DLD1 (cell line): ENCODE measurements around the gene KRCC1.

ENCODE experiments used
- in situ Hi-C: cut with HindIII; loops from 2 replicates; pipeline ENCODE4 v1.10.0; 2017; ENCODE audit warnings: low sequenced_read_pairs

KRCC1 gene

GRCh38 chr2:88077080-88077479 is 21.5 kb upstream of the KRCC1 start:
- in situ Hi-C loops, result no loop called here

DNA sequence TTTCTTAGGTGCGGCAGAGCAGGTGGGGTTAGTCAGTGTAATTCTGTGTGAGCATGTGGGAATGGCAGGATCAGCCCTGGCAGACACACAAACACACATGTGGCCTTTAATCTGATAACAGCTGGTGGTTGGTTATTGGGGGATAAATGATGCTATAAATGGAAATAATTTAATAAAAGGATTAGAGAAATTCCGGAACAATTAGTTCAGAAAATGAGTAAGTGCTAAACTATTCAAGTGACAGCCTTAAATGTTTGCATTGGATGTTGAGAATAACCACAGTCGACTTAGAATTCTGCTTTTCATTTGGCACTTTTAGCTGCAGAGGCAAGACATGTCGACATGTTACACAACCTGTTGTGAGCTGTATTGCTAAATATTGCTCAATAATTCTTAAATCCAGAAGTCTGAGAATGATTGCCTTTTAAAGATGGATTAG is 19.3 kb upstream of the KRCC1 start:
- in situ Hi-C loops, result no loop called here

DNA sequence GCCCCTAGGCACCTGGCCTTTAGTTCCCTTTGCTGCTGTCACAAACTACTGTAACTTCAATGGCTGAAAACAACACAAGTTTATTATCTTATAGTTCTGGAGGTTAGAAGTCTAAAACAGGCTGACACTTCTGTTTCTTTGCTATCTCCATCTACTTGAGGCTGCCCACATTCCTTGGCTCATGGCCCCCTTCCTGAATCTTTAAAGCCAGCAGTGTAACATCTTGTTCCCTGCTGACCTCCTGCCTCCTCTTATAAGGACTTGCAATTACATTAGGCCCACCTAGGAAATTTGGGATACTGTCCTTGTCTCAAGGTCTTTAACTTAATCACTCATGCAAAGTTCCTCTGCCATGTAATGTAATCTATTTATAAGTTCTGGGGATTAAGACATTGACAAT is 18.6 kb upstream of the KRCC1 start:
- in situ Hi-C loops, result no loop called here

- in situ Hi-C loops, result no loop called here
Measured at GRCh38 chr2:88071365-88071764, 15.8 kb upstream of the KRCC1 start.

- in situ Hi-C loops, result no loop called here
Measured at GRCh38 chr2:88070055-88070454, 14.5 kb upstream of the KRCC1 start.

DNA sequence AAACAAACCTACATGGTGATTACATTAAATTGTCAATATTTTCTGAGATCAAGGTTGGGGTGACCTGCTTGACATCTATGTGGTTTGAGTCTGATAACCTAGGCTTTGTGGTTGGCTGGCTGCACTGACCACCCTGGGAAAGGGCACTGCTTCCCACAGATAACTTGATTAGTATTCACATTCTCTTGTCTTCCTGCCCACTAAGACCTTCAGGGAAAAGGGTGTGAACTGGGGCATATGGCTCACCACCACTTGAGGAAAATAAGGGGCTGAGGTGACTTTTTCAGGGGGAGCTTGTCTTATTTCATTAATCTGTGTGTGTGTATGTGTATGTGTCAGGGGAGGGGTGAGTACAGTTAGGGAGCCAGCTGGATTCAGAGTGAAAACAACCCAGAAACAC is 13.5 kb upstream of the KRCC1 start:
- in situ Hi-C loops, result no loop called here

- in situ Hi-C loops, result no loop called here
Measured at GRCh38 chr2:88068044-88068443, 12.5 kb upstream of the KRCC1 start.

- in situ Hi-C loops, result no loop called here
Measured at GRCh38 chr2:88067598-88067997, 12.0 kb upstream of the KRCC1 start, which contains the start of gene SMYD1. Gene SMYD1, plus strand, starts transcription at chr2:88067825. Its CDS starts 40 bp downstream, at chr2:88067865.

GRCh38 chr2:88067189-88067588 is 11.6 kb upstream of the KRCC1 start:
- in situ Hi-C loops, result no loop called here

GRCh38 chr2:88066543-88066942 is 11.0 kb upstream of the KRCC1 start:
- in situ Hi-C loops, result no loop called here

- in situ Hi-C loops, result no loop called here
Measured at GRCh38 chr2:88061295-88061694, 5.7 kb upstream of the KRCC1 start.

GRCh38 chr2:88060907-88061275 is 5.3 kb upstream of the KRCC1 start:
- in situ Hi-C loops, result no loop called here

GRCh38 chr2:88059979-88060906 is 4.7 kb upstream of the KRCC1 start:
- in situ Hi-C loops, result no loop called here

GRCh38 chr2:88058191-88058590 is 2.6 kb upstream of the KRCC1 start:
- in situ Hi-C loops, result no loop called here

DNA sequence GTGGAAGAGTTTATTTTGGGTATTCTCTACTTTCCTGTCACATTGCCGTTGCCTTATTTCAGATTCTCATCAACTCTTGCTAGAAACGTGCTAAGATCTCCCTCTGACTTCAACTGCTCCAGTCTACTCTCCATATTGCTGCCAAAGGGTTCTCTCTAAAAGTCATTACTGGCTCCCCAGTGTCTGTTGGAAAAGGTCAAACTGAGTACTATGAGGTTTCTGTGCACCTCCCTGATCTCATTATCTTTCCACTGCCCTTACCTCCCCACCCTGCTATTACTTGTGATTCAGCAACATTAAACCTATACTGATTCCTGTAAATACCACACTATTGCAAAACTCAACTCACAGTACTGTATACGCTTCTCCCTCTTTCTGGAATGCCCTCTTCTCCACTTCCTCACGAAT is 1.9 kb upstream of the KRCC1 start:
- in situ Hi-C loops, result no loop called here

DNA sequence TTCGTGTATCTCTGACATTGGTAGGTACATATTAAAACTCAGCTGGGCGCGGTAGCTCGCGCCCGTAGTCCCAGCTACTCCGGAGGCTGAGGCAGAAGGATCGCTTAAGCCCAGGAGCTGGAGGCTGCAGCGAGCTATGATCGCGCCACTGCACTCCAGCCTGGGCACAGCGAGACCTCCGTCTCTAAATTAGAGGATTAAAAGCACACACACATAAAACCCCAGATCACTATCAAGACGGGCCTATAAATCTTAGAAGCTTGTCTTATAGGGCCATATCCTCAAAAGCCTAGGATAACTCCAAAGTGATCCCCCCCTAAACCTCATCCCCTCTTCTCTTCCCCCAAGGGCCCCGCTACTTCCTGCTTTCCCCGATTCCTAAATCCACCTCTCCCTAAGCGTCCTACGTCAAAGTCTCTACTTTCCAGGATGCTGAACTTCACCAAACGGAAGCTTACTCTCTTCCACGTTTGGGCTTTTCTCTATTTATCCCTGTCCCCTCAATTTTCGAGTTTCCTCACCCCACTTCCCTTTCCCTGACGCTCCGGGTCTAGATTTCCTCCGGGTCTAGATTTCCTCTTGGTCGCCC is 707 bp downstream of the KRCC1 start:
- in situ Hi-C loops, result no loop called here

- in situ Hi-C loops, result no loop called here
Measured at GRCh38 chr2:88053934-88054781, 1.4 kb downstream of the KRCC1 start.

GRCh38 chr2:88053296-88053695 is 2.3 kb downstream of the KRCC1 start:
- in situ Hi-C loops, result no loop called here

DNA sequence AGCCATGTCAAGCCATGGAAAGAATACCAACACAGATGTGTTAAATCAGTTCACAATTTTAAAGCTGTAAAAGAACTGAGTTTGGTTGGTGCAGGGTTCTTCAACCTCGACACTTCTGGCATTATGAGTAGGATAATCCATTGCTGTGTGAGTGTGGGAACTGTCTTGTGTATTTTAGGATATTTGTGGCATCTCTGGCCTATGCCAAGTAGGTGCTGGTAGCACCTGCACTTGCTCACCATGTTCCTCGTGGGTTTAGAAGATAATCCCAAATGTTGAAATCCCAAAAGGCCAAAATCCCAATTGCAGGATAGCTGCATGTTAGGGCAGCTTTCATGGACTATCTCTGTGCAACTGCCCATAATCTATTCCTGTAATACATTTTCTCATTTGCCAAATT is 3.8 kb downstream of the KRCC1 start:
- in situ Hi-C loops, result no loop called here

GRCh38 chr2:88049622-88050021 is 6.0 kb downstream of the KRCC1 start:
- in situ Hi-C loops, result no loop called here

DNA sequence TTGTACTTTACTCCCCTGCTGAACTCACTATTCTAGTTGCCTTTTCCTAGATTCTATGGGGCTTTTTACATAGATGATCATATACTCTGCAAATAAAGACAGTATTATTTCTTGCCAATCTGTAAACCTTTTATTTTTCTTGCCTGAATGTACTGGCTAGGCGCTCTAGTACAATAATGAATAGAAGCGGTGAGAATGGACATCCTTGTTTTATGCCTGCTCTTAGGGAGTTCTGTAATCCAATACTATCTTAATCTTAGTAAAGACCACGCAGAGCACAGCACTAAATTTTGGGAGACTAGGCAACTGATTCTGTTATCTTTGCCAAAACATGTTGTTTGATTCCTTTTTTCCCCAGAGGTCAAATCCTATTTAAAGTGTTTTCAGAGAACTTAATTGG is 7.0 kb downstream of the KRCC1 start:
- in situ Hi-C loops, result no loop called here
